Measurements from ENCODE around the gene ATG7. TPM values are rescaled to one million over a fixed set of nuclear protein-coding genes. Genes with fewer than 3 reads are reported as not detected.

ATG7 gene
- 11.4 and 17.4 TPM in 2 replicates for total RNA-seq (2014; rRNA removed; shearing (Covaris generic))

GRCh38 chr3:11271986-11272904 is at the start of gene ATG7:
TSS of gene ATG7 (plus strand) at chr3:11272397. CDS start at chr3:11298696, 26,299 bp downstream.
- DNase-seq (ENCODE audit: low spot score) = peak; percentile 93

- no peak for DNase-seq (ENCODE audit: low spot score)
These were observed 48.2 kb upstream of the ATG7 start for GRCh38 chr3:11224010-11224409.

- DNase-seq (ENCODE audit: low spot score) = no peak
These were observed 47.3 kb upstream of the ATG7 start for GRCh38 chr3:11224870-11225229.

- DNase-seq (ENCODE audit: low spot score) = peak; percentile 69
These were observed 46.2 kb upstream of the ATG7 start for GRCh38 chr3:11226042-11226370.

- DNase-seq (ENCODE audit: low spot score) = no peak
These were observed 44.2 kb upstream of the ATG7 start for GRCh38 chr3:11228041-11228440.

GRCh38 chr3:11230125-11230524 is 42.1 kb upstream of the ATG7 start:
- DNase-seq (ENCODE audit: low spot score) = no peak

GRCh38 chr3:11230832-11231231 is 41.4 kb upstream of the ATG7 start:
- DNase-seq (ENCODE audit: low spot score) = no peak

GRCh38 chr3:11235385-11235784 is 36.8 kb upstream of the ATG7 start:
- DNase-seq (ENCODE audit: low spot score) = no peak

- peak; percentile 84 for DNase-seq (ENCODE audit: low spot score)
These were observed 35.4 kb upstream of the ATG7 start for GRCh38 chr3:11236588-11237461.

GRCh38 chr3:11238060-11238459 is 34.1 kb upstream of the ATG7 start:
- no peak for DNase-seq (ENCODE audit: low spot score)

GRCh38 chr3:11238880-11239279 is 33.3 kb upstream of the ATG7 start:
- no peak for DNase-seq (ENCODE audit: low spot score)

- no peak for DNase-seq (ENCODE audit: low spot score)
These were observed 32.4 kb upstream of the ATG7 start for GRCh38 chr3:11239796-11240195.

- no peak for DNase-seq (ENCODE audit: low spot score)
These were observed 31.7 kb upstream of the ATG7 start for GRCh38 chr3:11240496-11240895.

- no peak for DNase-seq (ENCODE audit: low spot score)
These were observed 28.0 kb upstream of the ATG7 start for GRCh38 chr3:11244121-11244677.

- DNase-seq (ENCODE audit: low spot score) = no peak
These were observed 26.9 kb upstream of the ATG7 start for GRCh38 chr3:11245276-11245675.

- no peak for DNase-seq (ENCODE audit: low spot score)
These were observed 26.2 kb upstream of the ATG7 start for GRCh38 chr3:11245827-11246662.

- no peak for DNase-seq (ENCODE audit: low spot score)
These were observed 25.6 kb upstream of the ATG7 start for GRCh38 chr3:11246663-11246970.

GRCh38 chr3:11247362-11247761 is 24.8 kb upstream of the ATG7 start:
- DNase-seq (ENCODE audit: low spot score) = peak; percentile 25

- no peak for DNase-seq (ENCODE audit: low spot score)
These were observed 23.6 kb upstream of the ATG7 start for GRCh38 chr3:11248596-11248995.

- DNase-seq (ENCODE audit: low spot score) = no peak
These were observed 21.0 kb upstream of the ATG7 start for GRCh38 chr3:11250902-11251806.

- DNase-seq (ENCODE audit: low spot score) = no peak
These were observed 20.4 kb upstream of the ATG7 start for GRCh38 chr3:11251807-11252176.
